Heart right ventricle (tissue), 16 donors: ENCODE results near the gene PLIN3. TPM values are rescaled to one million over a fixed set of nuclear protein-coding genes. Genes with fewer than 3 reads are reported as not detected.

ENCODE experiments used
- ATAC-seq, 8 donors: fragments of 200-7000 bp; cut with Tn5 transposase; one replicate each; pipeline ENCODE4 v1.9.1; 2020; ENCODE audit warnings: mild to moderate bottlenecking in 8 of 8, moderate library complexity in 8 of 8, moderate number of reproducible peaks in 1 of 8
- DNase-seq, 2 donors: peaks; one replicate each; pipeline ENCODE4 v3.0.0-alpha.2; 2020
- H3K27ac ChIP-seq, 10 donors: fragments of 200-600 bp; sonication (generic) in 2 of 10; one replicate each; pipeline versions ENCODE4 v1.5.0 to v1.8.0; 2020 to 2022; ENCODE audit warnings: mild to moderate bottlenecking in 3 of 10
- H3K27me3 ChIP-seq, 7 donors: fragments of 200-600 bp; one replicate each; pipeline ENCODE4 v1.8.0; 2021 to 2022; ENCODE audit warnings: mild to moderate bottlenecking in 2 of 7
- H3K36me3 ChIP-seq, 9 donors: fragments of 200-600 bp; sonication (generic) in 1 of 9; one replicate each; pipeline versions ENCODE4 v1.5.0 to v1.8.0; 2020 to 2022; ENCODE audit warnings: mild to moderate bottlenecking in 2 of 9
- H3K4me1 ChIP-seq, 9 donors: fragments of 200-600 bp; sonication (generic) in 1 of 9; one replicate each; pipeline versions ENCODE4 v1.5.0 to v1.8.0; 2020 to 2022; ENCODE audit warnings: mild to moderate bottlenecking in 4 of 9
- H3K4me3 ChIP-seq, 10 donors: fragments of 200-600 bp; sonication (generic) in 2 of 10; one replicate each; pipeline versions ENCODE4 v1.5.0 to v1.8.0; 2020 to 2022; ENCODE audit warnings: mild to moderate bottlenecking in 7 of 10, moderate library complexity in 2 of 10
- H3K9me3 ChIP-seq, 11 donors: fragments of 200-600 bp in 10 of 11; sonication (generic) in 2 of 11; one replicate each; pipeline versions ENCODE4 v1.5.0 to v1.8.0; 2013 to 2022; ENCODE audit warnings: mild to moderate bottlenecking in 2 of 11, control low read depth in 1 of 11, moderate library complexity in 1 of 11
- CTCF ChIP-seq, 9 donors: fragments of 200-600 bp; sonication (generic) in 2 of 9; IDR thresholded peaks; one replicate each; pipeline versions ENCODE4 v1.5.0 to v1.8.0; 2021 to 2022; ENCODE audit warnings: antibody characterized with exemption in 9 of 9, mild to moderate bottlenecking in 5 of 9, moderate library complexity in 1 of 9
- WGBS, 2 donors: extraction: QIAGEN DNeasy Blood & Tissue Kit; methylation state at CpG; one replicate each; pipeline ENCODE4 v1.1.7; 2013; ENCODE audit warnings: inconsistent platforms in 1 of 2; 5-methylcytosine and 5-hydroxymethylcytosine counted together
- intact Hi-C, 10 donors: fragments of 100-400 bp; cut with DNase I; formaldehyde crosslinking; loops; one replicate each; pipeline versions ENCODE4 v1.11.1 to v1.14.2; 2022
- polyA plus RNA-seq, 2 donors: library from polyadenylated mRNA; stranded (reverse); fragments of 200-250 nt; gene quantifications; one replicate each; pipeline ENCODE4 v1.2.3, GENCODE V29; 2013
- total RNA-seq, 10 donors: library from RNA; stranded (reverse); fragmentation: NEBNext Ultra II Directional in 3 of 10; extraction: Animal tissue kit (Norgen Biotek cat#: 25700) in 3 of 10; gene quantifications; one replicate each; pipeline versions ENCODE4 v1.2.1 to v1.2.4, GENCODE V29; 2021 to 2023
- donor health status: Arrhythmogenic right ventricular cardiomyopathy.
- donor health status: ischemic (EF 13 %, LVEDD 7.1; RV severe dilation, severe dysfunction).
- donor health status: healthy with polysubstance abuse.
- donor health status: DM: no; HTN: yes; CAD: no.
- donor health status: DM: no; HTN: no; CAD: no.
- donor health status: ischemic (EF 25% LVEDD 6.9; RV normal size, moderate dysfunction).
- donor health status: ischemic (EF 25% LVEDD 5.7; RV mildly dilated, moderate dysfunction).
- donor health status: healthy.
- donor health status: DM: yes; HTN: yes; CAD: no.
- donor health status: Ischemic cardiomyopathy.
- donor health status: ischemic (EF 35%, LVEDD 5.7; RV mildly dilated, moderate dysfunction).
- donor health status: nonischemic (EF 11% LVEDD 7.7; RV severe dilation, severe dysfunction).
- donor health status: DM: yes; HTN: yes; CAD: no.
- donor health status: PGD.
- donor health status: ischemic (EF 29% LVEDD 5.4; RV normal size, mild dysfunction).
- donor health status: nonischemic (EF 23%, LVEDD 6.1; RV moderate dilation, normal function).

The PLIN3 gene
- total and polyA plus RNA-seq, 12 donors: 7.2 to 52.9 (median 26.0) TPM

- H3K27ac ChIP-seq: no peak overlapping the region
- DNase-seq (no peak), ATAC-seq (no peak)
- H3K9me3 ChIP-seq: peaks cover 0 to 3% (median 0%) of the 10 kb centered on the region in 11 donors
- no peak overlapping the region for H3K4me3 ChIP-seq
- TF ChIP-seq CTCF (IDR thresholded peaks at IDR 0.05): no peak
- peaks cover 0 to 6% (median 2%) of the 10 kb centered on the region in 9 donors for H3K4me1 ChIP-seq
- H3K27me3 ChIP-seq: no peaks in the 10 kb centered on the region
- WGBS, 2 donors: 73 to 90% methylated on average over 4 of the region's 4 CpGs
- intact Hi-C loops: no loop called here
- peaks cover 0 to 66% (median 16%) of the 10 kb centered on the region in 9 donors for H3K36me3 ChIP-seq
Measured at GRCh38 chr19:4821265-4821664, 46.2 kb downstream of the PLIN3 start.

DNA sequence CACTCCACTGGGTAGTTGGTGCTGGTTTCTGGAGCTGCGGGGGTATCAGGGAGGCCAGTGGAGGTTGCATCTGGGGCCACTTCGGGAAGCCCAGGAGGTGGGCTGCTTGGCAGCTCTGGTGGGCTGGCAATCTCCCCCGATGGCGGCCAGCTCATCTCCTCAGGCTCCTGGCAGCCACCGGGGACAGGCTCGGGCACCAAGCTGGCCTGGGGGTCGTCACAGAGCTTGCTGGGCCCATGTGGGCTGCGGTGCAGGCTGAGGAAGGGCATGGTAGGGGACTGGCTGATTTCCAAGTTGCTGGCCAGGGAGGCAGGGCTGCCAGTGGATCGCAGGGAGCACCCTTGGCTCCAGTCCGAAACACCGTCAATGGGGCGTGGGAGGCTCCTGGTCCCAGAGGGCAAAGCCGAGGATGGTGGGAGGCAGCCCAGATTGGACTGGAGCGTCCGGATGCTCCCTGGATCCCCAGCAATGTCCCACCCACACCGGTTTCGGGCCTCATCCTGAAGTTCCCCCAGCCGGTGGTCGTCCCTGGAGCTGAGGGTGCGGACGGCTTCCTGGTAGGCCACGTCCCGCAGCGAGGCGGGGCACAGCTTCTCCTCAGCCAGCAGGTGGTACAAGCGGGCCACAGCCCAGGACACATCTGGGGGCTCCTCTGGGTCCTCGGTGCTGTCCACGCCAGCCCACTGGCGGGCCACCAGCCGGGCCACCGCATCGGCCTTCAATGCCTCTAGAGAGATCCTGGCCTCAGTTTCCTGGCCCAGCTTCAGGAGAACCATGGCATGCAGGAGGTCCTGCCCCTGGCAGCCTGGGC lies 49.8 kb downstream of the PLIN3 start:
- WGBS, 2 donors: 84 to 88% methylated on average over 32 of the region's 32 CpGs
- peak in 1 of 8 donors; percentile 15 for ATAC-seq
- Histone ChIP-seq H3K27me3 (no peaks in the 10 kb centered on the region), H3K9me3 (no peaks in the 10 kb centered on the region), H3K36me3 (peaks cover 0 to 47% (median 16%) of the 10 kb centered on the region in 9 donors), H3K27ac (no peak overlapping the region), H3K4me1 (peaks cover 6 to 31% (median 16%) of the 10 kb centered on the region in 9 donors), H3K4me3 (no peak overlapping the region)
- intact Hi-C loops: loop anchor here in 1 of 10 donors (2.0 kb wide), 1 partner anchor 13 kb away; the partner anchor contains the start of gene TICAM1
- peak in 1 of 2 donors; percentile 34 for DNase-seq
- TF ChIP-seq CTCF (IDR thresholded peaks at IDR 0.05): no peak

DNA sequence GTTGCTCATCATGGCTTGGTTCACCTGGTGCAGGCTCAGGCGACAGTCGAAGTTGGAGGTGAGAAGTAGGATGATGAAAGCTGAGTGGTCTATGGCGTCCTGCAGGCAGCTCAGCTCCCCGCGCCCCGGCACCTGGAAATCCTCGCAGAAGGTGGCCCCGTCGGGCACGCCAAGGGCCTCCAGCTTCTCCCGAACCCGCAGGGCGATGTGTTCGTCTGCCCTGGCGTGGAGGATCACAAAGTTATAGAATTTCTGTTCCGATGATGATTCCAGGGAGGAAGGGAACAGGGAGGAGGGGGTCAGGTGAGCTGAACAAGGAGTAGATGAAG lies 50.6 kb downstream of the PLIN3 start:
- peaks cover 6 to 39% (median 19%) of the 10 kb centered on the region in 9 donors for H3K4me1 ChIP-seq
- intact Hi-C loops: loop anchor here in 1 of 10 donors (2.0 kb wide), 1 partner anchor 14 kb away; the partner anchor contains the start of gene TICAM1
- 94 to 95% methylated on average over 16 of the region's 16 CpGs for whole genome bisulfite sequencing, 2 donors
- no peaks in the 10 kb centered on the region for H3K9me3 ChIP-seq
- peaks cover 0 to 41% (median 16%) of the 10 kb centered on the region in 9 donors for H3K36me3 ChIP-seq
- no peak overlapping the region for H3K27ac ChIP-seq
- no peak overlapping the region for H3K4me3 ChIP-seq
- H3K27me3 ChIP-seq: no peaks in the 10 kb centered on the region
- no peak for TF ChIP-seq CTCF (IDR thresholded peaks at IDR 0.05)
- no peak for ATAC-seq
- no peak for DNase-seq

GRCh38 chr19:4816202-4816949 lies 51.1 kb downstream of the PLIN3 start:
- TF ChIP-seq CTCF (IDR thresholded peaks at IDR 0.05): no peak
- intact Hi-C loops: loop anchor here in 1 of 10 donors (2.0 kb wide), 1 partner anchor 14 kb away; the partner anchor contains the start of gene TICAM1
- Histone ChIP-seq H3K4me3 (peak overlapping the region in 4 of 10 donors; percentile 23 to 42 (median 35)), H3K27ac (peak overlapping the region in 6 of 10 donors; percentile 36 to 82 (median 56)), H3K27me3 (no peaks in the 10 kb centered on the region), H3K36me3 (peaks cover 0 to 41% (median 16%) of the 10 kb centered on the region in 9 donors), H3K4me1 (peaks cover 6 to 41% (median 19%) of the 10 kb centered on the region in 9 donors), H3K9me3 (no peaks in the 10 kb centered on the region)
- peak in 1 of 8 donors; percentile 7 for ATAC-seq
- 93 to 94% methylated on average over 33 to 35 of the region's 35 CpGs for WGBS, 2 donors
- no peak for DNase-seq
